Femur (tissue), 1 donor: ENCODE results near the gene ABLIM2.

Experiments
- DNase-seq: peaks from one replicate; pipeline ENCODE4 v3.0.0-alpha.2; 2017

The ABLIM2 gene

DNA sequence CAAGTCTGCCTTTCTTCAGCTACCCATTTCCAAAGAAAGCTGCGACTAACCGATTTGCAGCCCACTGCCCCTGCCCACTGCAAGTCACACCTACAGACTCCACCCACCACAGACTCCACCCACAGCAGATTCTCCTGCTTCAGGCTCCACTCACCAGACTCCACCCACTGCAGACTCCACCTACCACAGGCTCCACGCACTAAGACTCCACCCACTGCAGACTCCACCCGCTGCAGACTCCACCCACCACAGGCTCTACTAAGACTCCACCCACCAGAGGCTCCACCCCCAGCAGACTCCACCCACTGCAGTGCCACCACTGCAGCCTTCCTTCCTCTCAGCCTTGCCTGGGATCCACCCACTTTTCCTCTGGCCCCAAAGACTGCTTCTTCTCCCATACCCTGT lies 41.3 kb downstream of the ABLIM2 start:
- DNase-seq, result no peak

- DNase-seq, result no peak
These were observed 42.7 kb downstream of the ABLIM2 start for GRCh38 chr4:8115916-8116315.

DNA sequence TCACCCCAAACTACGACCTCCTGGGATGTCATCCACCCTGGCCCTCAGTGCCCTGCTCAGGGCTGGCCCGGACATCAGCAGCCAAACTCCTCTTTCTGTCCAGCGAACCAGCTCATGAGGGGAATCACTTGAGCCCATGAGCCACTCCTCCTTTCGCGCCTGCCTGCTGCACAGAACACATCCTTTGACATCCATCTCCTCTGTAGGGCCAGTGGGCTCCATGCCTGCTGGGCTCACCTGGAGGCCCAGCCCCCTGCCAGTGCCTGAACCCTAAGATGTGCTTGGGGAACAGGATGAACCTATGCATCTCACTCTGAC lies 43.5 kb downstream of the ABLIM2 start:
- DNase-seq, result no peak

DNA sequence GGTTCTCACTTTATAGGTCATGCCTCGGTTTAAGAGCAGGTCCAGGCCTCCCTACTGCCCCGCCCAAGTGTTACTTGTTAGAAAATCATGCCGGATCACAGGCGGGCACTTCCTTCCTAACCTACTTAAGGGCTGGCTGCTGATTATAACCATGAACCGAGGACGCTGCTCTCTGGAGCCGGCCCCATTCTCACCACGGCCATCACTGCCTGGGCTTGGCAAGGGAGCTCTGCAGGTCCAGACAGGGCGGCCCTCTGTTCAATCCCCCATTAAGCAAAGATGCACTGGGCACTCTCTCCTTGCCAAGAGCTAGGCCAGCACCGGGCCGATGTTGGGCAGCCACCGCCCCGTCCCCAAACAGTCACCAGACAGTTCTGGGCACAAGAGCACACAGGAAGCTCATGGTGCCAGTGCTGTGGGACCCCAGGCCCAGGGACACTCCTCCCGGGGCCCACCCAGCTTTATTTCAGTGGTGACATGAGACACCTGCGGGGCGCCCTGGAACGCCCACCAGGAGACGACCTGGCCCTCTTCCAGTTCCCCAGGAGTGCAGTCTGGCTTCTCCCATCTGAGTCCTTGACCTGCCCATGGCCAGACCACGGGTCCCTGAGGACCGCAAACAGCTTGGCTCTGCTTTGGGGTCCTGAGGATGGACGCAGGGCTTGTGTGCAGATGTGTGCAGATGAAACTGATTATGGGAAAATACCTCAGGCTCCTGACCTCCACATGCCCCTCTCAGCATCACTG lies 44.0 kb downstream of the ABLIM2 start:
- DNase-seq, result no peak

DNA sequence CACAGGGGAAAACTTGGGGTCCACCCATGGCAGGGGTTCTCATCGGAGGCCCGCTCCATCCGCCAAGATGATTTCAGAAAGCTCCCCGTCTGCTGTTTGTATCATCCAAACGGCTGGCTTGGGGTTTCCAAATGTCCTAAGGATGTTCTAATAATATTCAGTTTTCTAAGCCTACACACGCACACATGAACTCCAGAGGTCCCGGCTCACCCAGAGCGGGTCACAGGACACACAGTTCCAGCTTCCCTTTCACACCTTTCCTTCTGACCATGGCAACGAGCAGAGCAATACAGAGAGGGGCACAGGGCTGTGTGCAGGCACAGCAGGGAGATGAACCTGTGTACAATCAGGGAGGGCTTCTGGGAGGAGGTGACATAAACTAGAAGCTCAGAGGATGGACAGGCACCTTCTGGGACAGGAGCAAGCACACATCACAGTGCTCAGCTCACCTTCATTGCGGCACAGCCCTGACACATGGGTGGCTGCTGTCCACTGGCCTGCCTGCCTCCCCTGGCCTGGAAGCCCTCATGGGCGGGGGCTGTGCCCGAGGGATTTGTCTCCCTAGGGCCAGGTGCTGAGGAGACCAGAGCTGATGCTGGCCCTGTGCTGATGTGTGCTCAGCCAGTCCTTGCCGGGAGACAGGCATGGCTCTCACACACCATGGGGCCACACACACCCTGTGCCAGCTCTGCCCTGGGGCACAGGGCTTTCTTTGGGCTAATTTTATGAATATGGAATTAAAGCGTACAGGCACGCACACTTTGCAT lies 44.8 kb downstream of the ABLIM2 start:
- no peak for DNase-seq

- DNase-seq, result no peak
These were observed 45.9 kb downstream of the ABLIM2 start for GRCh38 chr4:8112672-8113071.

GRCh38 chr4:8112036-8112576 lies 46.5 kb downstream of the ABLIM2 start:
- no peak for DNase-seq

- DNase-seq, result no peak
These were observed 48.3 kb downstream of the ABLIM2 start for GRCh38 chr4:8110071-8110986.

DNA sequence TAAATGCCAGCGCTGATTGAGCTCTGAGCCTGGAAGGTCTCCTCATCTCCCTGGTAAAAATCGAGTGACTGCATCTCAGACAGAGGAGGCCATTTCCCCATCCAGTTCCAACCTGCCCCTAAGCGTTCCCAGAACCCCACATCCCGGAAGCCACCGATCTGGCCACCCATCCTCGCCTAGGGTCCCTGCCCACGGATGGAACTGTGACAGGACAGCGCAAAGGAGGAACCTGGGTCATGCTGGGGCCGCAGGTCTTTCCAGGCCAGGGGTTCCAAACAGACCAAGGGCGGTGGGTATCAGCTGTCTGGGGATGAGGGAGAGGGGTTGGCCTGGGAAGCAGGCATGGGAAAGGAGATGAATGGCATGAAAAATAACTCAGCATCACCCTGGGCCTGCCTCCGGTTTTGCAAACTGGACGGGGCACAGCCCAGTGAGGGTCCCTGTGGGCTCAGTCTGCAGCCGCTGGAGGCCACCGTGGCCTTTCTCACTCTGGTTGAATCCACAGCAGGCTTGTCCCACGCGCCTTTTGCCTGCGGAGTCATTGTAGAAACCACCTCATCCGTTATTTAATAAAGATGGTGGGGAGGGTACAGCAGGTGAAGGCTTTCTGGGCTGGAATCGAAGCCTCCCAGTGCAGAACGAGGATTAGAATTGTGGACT lies 49.1 kb downstream of the ABLIM2 start:
- DNase-seq, result no peak

GRCh38 chr4:8108991-8109390 lies 49.6 kb downstream of the ABLIM2 start:
- DNase-seq, result no peak

DNA sequence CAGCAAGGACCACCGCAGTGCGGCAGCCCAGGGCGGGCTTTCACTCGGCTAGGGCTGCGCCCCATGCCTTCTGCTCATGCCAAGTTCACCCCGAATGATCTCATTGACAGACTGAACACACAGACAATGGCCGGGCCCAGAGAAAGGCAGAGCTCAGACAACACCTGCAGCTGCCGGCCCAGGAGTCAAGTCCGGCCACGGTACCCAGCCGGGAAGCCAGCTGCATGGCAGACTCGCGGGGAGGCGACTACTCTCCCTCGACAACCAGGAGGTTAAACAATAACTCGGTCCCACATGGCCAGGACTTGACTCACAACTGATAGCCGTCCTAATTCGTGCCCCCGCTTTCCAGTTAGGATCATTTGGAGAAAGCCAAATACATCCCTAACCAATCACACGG lies 50.4 kb downstream of the ABLIM2 start:
- no peak for DNase-seq

- DNase-seq, result no peak
These were observed 51.4 kb downstream of the ABLIM2 start for GRCh38 chr4:8107146-8107657.

- DNase-seq, result no peak
These were observed 52.1 kb downstream of the ABLIM2 start for GRCh38 chr4:8106451-8107025.

- DNase-seq, result no peak
These were observed 53.1 kb downstream of the ABLIM2 start for GRCh38 chr4:8105306-8106100.

DNA sequence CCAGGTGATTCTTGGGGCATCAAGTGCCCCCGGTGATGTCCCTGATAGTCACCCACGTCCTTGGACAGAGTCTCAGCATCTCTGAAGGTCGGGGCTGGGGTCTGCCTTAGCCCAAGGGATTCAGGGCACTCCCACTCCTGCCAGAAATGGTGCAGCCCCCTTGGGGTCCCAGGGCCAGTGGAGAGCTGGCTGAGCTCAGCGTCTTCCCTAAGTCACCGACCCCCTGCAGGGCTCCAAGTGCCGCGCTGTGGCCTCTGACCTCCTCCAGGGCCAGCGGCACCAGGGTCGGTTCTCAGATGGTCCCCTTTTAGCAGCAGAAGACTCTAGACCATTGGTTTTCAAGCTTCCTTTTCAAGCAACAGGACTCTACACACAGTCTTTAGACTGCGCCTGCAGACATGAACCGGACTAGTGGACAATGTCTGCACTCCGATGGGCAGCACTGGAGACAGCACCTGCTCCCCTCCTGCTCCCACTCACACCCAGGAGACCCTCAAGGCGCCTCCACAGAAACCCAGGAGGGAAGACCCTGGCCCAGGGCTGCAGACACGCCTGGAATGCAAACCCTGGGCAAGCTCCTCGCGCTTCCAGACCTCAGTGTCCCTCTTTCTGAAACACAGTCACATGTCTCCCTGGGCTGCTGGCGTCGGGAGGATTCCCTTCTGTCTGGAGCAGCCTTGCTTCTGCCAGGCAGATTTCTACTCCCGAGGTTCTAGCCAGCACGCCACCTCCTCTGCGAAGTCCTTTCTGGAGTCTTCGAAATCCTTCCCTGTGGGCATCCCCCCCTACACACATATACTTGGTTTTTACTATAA lies 53.9 kb downstream of the ABLIM2 start:
- DNase-seq, result no peak

DNA sequence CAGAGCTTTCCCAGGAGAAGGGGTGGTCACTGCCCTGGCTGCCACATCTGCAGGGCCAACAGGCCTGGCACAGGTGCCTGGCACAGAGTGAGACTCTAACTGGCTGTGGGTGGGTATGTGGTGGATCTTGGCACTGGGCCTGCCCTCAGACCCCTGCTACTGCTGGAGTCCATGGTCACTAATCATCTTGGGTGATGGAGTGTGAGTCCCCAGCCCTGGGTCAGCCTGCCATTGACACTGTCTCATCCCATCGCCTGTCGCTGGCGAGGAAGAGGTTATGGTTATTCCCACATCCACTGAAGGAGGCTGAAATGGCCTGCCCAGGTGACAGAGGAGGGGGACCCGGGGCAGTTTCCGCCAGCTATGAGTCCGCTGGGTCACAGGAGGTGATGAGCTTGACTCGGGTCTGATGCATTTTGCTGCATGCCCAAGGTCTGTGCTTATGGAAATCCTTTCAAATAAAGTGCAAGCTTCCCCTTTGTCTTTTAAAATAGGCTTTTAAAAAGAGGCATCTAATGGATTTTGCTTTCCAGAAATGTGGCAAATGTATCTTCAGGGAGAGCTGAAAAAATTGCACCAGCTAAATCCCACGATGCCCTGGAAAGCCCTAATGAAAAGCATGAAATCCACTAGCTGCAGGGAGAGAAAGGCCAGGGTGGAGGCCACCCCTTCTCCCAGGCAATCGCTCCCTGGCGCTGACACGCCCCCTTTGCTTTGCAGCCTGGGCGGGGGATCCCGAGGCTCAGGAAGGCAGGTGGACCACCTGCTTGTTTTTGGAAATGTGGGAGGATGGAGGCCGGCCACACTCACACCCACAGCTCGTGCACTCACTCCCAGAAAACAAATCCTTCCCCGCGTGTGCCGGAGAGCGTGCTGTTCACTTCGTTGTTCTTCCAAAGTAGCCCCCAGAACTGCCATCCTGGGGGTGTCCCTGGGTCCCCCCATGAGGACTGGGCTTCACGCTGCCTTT lies 54.9 kb downstream of the ABLIM2 start:
- DNase-seq, result no peak

DNA sequence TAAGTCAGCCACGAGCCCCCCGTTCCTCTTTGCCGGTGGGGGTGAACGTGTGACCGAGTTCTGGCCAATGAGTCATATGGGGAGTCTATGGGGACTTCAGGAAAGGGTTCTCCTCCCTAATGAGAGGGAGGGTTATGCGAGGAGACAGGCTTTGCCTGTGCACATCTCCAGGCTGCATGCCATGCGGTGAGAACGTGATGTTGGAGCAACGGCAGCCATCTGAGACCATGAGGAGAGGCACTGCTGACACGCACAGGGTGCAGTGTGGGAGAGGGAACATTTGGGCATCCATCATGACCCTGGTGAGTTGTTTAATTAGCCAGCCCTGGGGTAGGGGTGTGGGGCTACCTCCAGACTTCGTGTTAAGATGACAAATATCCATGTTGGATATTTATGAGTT lies 55.8 kb downstream of the ABLIM2 start:
- DNase-seq, result no peak

- DNase-seq, result no peak
These were observed 56.6 kb downstream of the ABLIM2 start for GRCh38 chr4:8102076-8102355.
